ENCODE data around the gene ISX.

ISX gene

DNA sequence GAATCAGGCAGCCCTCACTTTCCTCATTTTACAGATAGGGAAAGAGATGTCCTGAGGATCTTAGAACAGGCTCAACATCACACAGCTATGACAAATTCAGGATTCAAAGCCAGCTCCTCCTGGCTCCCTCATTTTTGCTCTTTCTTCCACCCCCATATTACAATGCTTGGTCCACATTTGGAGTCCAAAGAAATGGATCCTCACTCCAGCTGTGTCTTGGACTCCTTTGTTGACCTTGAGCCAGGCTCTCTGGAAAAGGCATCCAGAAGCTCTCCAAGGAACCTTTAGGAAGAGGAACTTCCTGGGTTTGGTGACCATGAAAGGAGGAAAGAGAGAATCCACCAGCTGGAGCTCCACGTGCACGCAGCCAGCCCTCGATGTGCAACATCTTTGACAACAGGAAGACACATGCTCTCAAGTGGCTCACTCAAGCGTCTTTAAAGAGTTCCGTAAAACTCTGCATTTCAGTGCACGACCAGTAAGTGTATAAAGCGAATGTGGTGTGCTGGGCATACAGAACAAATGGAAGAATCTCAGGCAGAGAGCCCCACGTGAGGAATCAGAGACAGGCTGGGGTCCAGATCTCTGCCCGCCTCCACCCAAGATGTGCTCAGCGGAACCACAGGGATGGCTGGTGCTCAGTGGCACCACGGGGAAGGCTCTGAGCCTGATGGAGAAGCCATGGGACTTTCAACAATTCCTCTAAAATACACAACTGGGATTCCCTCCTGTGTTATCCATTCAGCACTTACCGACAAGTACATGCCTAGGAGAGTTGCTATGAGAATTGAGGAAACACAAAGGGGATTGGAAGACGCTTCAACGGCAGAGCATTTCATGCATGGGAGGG is 48.4 kb downstream of the ISX start:
- DNase-seq = no peak

DNA sequence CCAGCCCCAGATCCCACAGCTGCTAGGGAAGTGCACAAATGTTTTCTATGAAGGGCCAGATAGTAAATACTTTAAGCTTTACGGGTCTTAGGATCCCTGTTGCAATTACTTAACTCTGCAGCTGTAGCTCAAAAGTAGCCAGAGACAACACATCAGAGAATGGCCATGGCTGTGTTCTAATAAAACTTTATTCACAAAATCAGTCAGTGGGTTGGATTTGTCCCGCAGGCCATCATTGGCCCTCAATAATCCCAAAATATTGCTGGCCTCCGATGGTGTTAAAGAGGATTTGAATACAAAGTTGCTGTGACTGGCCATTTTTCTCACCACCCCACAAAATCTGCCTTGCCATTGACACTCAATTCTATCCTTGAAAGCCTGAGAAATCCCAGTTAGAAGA is 49.6 kb downstream of the ISX start:
- no peak for DNase-seq

DNA sequence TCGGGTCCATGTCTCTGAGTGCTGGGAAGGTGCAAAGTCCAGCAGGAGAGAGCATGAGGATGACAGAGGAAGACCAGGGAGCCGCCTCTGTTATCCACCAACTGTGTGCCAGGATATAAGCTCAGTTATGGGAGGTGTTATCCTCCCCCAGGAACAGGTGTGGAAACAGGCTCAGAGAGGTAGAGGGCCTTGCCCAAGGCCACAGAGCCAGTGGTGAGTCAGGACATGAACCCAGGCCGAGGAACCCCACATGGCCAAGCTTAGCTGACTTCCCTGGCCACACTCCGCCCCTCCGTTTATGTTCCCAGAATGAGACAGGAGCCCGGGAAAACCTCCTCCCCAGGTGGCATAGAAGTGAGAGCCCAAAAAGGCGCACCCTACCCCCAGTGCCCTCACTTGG is 50.3 kb downstream of the ISX start:
- no peak for DNase-seq

DNA sequence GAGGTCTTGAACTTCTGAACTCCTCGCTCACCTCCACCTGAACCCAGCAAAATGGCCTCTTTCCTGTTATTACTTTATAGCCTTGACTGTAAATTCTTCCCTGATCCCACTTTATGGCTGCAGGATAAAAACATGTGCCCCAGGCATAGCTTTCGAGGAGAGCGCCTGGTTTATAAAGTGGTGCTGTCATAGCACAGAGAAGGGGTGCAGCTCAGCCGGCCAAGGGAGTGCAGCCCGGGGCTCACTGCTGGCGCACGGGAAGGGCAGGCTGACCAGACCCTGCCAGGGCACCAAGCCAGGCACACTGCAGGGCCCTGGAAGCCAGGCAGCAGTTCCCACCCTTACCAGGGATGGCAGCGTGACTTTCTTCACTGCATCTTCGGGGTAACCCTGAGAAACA is 50.9 kb downstream of the ISX start:
- no peak for DNase-seq

GRCh38 chr22:35119494-35119893 is 53.5 kb downstream of the ISX start:
- DNase-seq = no peak

DNA sequence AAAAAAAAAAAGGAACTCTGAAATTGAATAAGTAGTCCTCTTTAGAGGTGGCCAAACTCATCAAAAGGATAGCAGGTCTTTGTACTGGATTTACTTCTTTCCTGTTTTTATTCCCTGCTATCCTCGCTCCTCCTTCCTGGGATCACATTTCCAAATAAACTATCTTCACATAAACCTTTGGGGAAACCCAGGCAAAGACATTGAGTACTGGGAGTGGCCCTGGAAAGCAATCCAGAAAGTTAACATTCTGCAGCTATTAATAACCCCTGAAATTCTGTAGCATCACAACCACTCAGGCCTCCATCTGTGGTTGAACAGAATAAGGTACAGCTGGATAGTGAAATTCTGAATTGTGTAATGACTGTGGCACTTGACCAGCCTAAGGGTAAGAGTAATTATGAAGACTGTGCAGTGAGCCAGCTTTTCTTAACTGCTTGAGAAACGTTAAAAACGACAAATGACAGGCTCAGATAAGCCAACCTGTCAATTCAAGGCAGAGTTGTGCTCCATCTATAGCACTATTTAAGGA is 58.8 kb downstream of the ISX start:
- DNase-seq = no peak

GRCh38 chr22:35126993-35127392 is 61.0 kb downstream of the ISX start:
- no peak for DNase-seq

DNA sequence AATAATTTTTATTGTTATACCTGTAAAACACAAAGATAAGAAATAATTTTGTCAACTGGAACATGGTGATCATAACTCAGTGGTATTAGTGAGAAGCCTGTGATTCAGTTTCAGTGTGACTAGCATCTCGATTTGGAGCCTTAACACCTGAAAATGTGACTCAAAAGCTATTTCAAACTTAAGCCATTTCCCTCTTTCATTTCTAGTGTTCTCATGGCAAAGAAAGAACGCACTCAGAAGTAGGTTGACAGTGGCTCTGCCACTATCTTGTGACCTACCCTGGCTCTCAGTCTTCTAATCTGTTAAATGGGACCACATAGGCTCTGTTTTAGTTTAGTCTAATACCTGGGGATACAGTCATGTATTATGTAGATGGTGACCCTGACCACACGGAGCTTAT is 62.7 kb downstream of the ISX start:
- no peak for DNase-seq

- DNase-seq = no peak
These were observed 65.6 kb downstream of the ISX start for GRCh38 chr22:35131525-35132000.

DNA sequence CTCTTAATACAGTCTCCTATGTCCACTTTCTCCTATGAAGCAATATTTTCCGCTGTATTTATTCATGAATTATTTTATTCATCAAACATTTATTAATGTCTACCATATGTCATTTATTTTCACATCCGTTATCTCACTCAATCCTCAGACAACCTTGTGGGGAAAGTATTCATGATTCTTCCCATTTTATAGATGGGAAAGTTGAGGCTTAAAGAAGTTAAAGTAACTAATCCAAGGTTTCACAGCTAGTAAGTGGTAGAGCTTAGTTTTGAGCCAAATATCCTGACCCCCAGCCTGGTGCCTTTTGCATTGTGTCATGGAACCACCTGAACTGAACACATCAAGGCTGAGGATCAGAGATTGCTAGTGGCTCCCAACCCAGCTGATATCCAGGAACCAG is 66.6 kb downstream of the ISX start:
- DNase-seq = no peak

- no peak for DNase-seq
These were observed 67.9 kb downstream of the ISX start for GRCh38 chr22:35133702-35134380.

- DNase-seq = no peak
These were observed 68.7 kb downstream of the ISX start for GRCh38 chr22:35134637-35135036.

DNA sequence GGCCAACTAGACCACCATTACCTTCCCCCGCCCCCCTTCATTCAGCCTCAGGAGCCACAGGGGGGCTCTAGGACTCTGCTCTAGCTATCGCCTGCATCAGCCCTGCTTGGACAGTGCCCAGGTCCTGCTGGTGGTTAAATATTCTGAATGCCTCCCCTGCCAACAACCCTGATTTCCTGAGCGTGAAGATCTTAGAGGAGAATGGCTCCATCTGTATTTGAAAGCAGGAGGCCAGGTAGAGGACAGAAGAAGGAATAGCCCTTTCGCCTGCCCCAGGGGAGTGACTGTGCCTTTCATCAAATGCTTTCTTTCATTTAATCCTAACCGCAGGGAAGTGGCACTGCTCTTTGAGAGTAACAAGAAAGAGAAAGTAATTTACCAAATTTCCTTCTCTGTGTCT is 69.2 kb downstream of the ISX start:
- no peak for DNase-seq

Data from midbrain (tissue), 1 donor.